H4 (cell line): ENCODE measurements around the gene KLHL4. TPM values are rescaled to one million over a fixed set of nuclear protein-coding genes. Genes with fewer than 3 reads are reported as not detected.
A peak's percentile ranks its signal among the peaks of the same experiment; 100 is the strongest.
"Not testable (repeated sequence)": the region's sequence is repeated elsewhere in the genome, so short reads cannot be mapped to it uniquely, and the experiment has no call there.

Source experiments
- DNase-seq: peaks from one replicate; pipeline ENCODE4 v3.0.0-alpha.2; 2015; ENCODE audit warnings: low spot score
- total RNA-seq: library from RNA; depleted of rRNA; stranded (reverse); fragments of >200 nt; shearing (Covaris generic); gene quantifications from 2 replicates; pipeline ENCODE4 v1.2.3, GENCODE V29; 2014; rRNA removed

The KLHL4 gene
- total RNA-seq = 19.4 and 23.6 TPM in 2 replicates

GRCh38 chrX:87517571-87518141, at the start of gene KLHL4:
Gene KLHL4 (plus strand): TSS chrX:87517802. CDS start chrX:87517894, 92 bp downstream.
- peak; percentile 96 for DNase-seq

DNA sequence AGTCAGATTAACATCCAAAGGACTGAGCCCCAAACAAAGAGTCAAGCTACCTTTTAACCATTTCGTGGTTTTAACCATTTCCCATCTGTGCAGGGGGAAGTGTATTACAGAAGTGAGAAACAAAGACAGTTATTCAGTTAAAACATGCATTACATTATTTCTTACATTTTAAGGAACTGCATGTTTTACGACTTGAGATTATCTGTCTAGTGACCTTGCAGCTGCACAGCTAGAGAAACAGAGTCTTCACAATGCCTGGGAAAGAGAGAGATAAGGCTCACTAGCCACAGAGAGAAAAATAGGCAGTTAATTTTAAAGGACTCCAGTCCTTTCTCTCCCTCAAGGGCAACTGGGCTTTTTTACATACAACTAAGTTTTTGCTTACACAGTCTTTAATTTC, 48.7 kb upstream of the KLHL4 start:
- no peak for DNase-seq

DNA sequence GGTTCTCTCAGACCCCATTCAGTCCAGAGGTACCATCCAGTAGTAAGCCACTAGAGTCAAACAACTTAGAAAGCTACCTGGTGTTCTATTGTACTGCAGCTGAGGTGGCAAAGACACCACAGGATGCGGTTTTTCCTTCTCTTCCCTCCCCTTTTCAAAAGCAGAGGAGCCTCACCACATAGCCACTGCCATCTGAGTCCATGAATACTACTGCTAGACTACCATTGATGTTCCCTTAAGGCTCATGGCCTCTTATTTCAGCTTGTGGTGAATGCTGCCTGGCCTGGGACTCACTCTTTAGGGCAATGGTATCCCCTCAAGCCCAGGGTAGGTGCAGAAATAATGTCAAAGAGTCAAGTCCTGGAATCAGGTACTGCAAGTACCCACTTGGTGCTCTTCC, 41.8 kb upstream of the KLHL4 start:
- DNase-seq = no peak

DNA sequence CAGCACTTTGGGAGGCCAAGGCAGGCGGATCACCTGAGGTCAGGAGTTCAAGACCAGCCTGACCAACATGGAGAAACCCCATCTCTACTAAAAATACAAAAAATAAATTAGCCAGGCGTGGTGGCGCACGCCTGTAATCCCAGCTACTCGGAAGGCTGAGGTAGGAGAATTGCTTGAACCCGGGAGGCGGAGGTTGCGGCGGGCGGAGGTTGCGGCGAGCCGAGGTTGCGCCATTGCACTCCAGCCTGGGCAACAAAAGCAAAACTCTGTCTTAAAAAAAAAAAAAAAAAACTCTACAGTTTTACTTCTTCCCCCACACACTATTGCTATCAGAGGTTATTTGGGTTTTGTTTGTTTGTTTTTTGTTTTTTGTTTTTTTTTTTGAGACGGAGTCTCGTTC, 38.9 kb upstream of the KLHL4 start:
- not testable (repeated sequence) for DNase-seq

GRCh38 chrX:87489071-87489470, 28.5 kb upstream of the KLHL4 start:
- no peak for DNase-seq

DNA sequence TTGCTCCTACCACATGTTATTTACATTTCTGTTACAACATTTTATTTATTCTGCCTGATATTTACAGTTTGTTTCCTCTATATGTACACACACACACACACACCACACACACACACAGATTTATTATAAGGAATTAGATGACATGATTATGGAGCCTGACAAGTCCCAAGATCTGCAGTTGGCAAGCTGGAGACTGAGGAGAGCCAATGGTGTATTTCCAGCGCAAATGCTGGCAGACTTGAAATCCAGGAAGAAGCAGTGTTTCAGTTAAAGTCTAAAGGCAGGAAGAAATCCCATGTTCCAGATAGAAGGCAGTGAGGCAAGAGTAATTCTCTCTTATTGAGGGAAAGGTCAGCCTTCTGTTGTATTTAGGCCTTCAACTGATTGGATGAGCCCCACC, 1.8 kb upstream of the KLHL4 start:
- DNase-seq = no peak

GRCh38 chrX:87516717-87517121, 883 bp upstream of the KLHL4 start:
- DNase-seq = peak; percentile 23

GRCh38 chrX:87518504-87518903, 902 bp downstream of the KLHL4 start:
- no peak for DNase-seq

- DNase-seq = peak; percentile 60
Observed at GRCh38 chrX:87525771-87526229, 8.2 kb downstream of the KLHL4 start.

DNA sequence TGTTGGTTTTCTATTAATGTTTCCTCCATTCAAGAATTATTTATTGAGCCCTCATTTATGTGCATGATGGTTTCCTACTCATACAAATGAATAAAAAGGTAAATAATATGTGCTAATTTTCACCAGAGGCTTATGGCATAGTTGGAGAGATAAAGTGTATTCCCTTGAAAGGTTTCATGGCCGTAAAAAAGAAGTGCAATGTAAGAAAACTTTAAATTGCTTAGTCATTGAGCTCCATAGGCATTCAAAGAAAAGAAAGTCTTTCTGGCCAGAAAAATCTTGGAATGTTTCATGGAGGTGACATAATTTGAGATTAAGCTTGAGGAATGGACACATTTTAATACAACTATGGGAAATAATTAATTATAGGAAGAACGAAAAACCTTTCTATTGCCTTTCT, 8.7 kb downstream of the KLHL4 start:
- DNase-seq = no peak

- DNase-seq = no peak
Observed at GRCh38 chrX:87528487-87528886, 10.9 kb downstream of the KLHL4 start.

- peak; percentile 34 for DNase-seq
Observed at GRCh38 chrX:87571964-87572363, 54.4 kb downstream of the KLHL4 start.

- peak; percentile 16 for DNase-seq
Observed at GRCh38 chrX:87572901-87573300, 55.3 kb downstream of the KLHL4 start.

- peak; percentile 3 for DNase-seq
Observed at GRCh38 chrX:87578978-87579377, 61.4 kb downstream of the KLHL4 start.

GRCh38 chrX:87580862-87581261, 63.3 kb downstream of the KLHL4 start:
- DNase-seq = no peak

- no peak for DNase-seq
Observed at GRCh38 chrX:87582453-87582852, 64.9 kb downstream of the KLHL4 start.

GRCh38 chrX:87583679-87584078, 66.1 kb downstream of the KLHL4 start:
- DNase-seq = peak; percentile 5

DNA sequence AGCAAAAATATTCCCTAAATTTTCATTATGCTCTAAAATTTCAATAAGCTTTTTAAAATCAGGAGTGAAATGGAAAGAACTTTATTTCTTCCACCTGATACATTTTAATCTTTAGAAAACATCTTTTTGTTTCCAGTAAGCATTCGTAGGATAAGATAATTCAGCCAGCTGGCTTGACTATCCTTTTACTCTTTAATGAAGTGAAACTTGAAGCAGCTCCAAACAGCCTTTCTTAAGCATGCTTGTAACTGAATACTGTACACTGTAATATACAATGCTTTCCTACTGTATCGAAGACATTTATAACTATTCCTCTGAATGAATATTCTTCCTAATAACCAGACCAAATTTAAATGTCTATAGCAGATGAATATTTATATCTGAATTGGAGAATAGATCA, 98.8 kb downstream of the KLHL4 start:
- no peak for DNase-seq

- peak; percentile 8 for DNase-seq
Observed at GRCh38 chrX:87621697-87622096, 104.1 kb downstream of the KLHL4 start.

DNA sequence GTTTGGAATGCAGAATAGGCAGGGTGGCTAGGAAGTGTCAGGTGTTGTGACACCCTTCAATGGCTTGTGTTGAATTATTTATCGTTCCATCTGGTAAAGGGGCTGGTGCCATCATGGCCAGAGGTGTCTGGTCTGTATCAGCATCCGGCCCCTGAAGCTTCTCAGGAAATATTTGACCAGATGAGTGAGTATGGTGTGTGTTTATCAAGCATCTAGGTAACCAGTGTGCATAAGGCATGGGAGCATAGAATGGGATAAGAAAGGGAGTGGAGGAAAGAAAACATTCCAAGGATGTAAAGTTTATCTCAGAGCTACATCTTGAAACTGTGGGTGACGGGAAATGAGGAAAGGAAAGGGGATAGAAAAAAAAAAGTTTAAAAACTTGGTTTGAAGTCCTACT, 109.4 kb downstream of the KLHL4 start:
- DNase-seq = no peak

DNA sequence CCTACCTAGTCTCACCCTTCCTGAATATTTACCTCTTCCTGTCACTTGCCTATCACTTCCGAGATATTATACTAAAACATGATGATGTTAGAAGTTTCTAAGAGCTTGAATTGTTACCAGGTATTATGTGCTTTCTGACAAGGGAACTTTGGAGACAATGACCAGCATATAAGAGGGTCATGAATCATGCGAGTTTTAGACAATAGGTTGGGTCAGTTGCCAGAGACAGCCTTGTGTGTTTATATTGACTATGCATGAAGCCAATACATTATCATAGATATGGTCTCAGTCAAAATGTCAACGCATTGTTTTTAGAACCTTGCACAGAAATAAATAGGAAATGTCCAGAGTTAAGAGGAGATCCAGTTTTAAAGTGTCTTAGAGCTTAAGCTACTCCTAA, 116.8 kb downstream of the KLHL4 start:
- DNase-seq = no peak

DNA sequence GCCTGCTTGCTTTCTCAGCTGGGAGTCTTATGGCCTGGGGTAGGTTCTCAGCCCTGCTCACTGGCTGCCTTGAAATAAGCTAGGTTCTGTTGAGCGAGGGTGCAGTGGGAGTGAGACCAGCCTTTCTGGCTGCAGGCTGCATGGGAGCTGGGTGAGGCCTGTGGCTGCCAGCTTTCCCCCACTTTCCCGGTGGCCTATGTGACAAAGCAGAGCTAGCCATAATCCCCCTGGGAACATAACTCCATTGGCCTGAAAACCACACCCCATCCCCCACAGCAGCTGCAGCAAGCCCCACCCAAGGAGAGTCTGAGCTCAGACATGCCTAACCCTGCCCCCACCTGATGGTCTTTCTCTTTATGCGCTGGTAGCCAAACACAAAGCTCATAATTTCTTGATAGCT, 118.9 kb downstream of the KLHL4 start:
- no peak for DNase-seq

DNA sequence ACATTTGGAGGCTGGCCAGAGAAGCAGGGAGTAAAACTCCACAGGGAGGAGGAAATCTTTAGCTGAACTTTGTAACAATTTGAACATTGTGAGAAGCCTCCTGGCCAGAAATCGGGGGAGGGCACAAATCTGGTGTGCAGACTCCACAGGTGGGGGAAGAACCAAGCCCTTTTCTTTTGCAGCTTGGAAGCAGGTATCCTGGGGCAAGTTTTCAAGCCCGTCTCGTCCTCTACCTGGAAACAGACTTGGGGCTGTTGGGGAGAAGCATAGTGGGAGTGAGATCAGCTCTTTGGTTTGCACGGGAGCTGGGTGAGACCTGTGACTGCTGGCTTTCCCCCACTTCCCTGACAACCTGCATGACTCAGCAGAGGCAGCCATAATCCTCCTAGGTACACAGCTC, 123.8 kb downstream of the KLHL4 start:
- DNase-seq = not testable (repeated sequence)

- no peak for DNase-seq
Observed at GRCh38 chrX:87661761-87662160, 144.2 kb downstream of the KLHL4 start.
